OCI-LY1 (cell line): Measurements from ENCODE around the gene FAM89B.

Experiments used
- H2AFZ ChIP-seq: fragments of 200-600 bp; sonication (generic), shearing (Covaris generic); 2 replicates; pipeline ENCODE4 v1.6.0; 2014; ENCODE audit warnings: antibody characterized with exemption, mild to moderate bottlenecking, low read length
- H3F3A ChIP-seq: fragments of 200-600 bp; sonication (generic), shearing (Covaris generic); 2 replicates; pipeline ENCODE4 v1.6.0; 2014; ENCODE audit warnings: mild to moderate bottlenecking, antibody characterized with exemption, low read length, moderate library complexity; ENCODE audit not compliant: insufficient read depth
- H3K27ac ChIP-seq: fragments of 200-600 bp; sonication (generic); 2 replicates; pipeline ENCODE4 v1.5.1; 2014; ENCODE audit warnings: low read length, mixed run types, mild to moderate bottlenecking, low read depth; ENCODE audit not compliant: poor library complexity, severe bottlenecking
- H3K27me3 ChIP-seq: fragments of 200-600 bp; sonication (generic); 2 replicates; pipeline ENCODE4 v1.6.0; 2014; ENCODE audit warnings: antibody characterized with exemption, mild to moderate bottlenecking, low read length, moderate library complexity; ENCODE audit not compliant: insufficient read depth
- H3K36me3 ChIP-seq: fragments of 200-600 bp; sonication (generic); 2 replicates; pipeline ENCODE4 v1.6.1; 2014; ENCODE audit warnings: mild to moderate bottlenecking, antibody characterized with exemption, low read length, moderate library complexity, mixed read lengths; ENCODE audit not compliant: insufficient read depth
- H3K4me1 ChIP-seq: fragments of 200-600 bp; sonication (generic); 2 replicates; pipeline ENCODE4 v1.5.1; 2014; ENCODE audit warnings: mild to moderate bottlenecking, low read length, moderate library complexity; ENCODE audit not compliant: insufficient read depth, severe bottlenecking
- H3K4me2 ChIP-seq: fragments of 200-600 bp; sonication (generic), shearing (Covaris generic); 2 replicates; pipeline ENCODE4 v1.6.1; 2014; ENCODE audit warnings: low read length
- H3K4me3 ChIP-seq: fragments of 200-600 bp; sonication (generic); 2 replicates; pipeline ENCODE4 v1.5.1; 2014; ENCODE audit warnings: low read length, low read depth, mild to moderate bottlenecking, mixed read lengths; ENCODE audit not compliant: poor library complexity, severe bottlenecking
- H3K79me2 ChIP-seq: fragments of 200-600 bp; shearing (Covaris generic); 2 replicates; pipeline ENCODE4 v1.6.1; 2016; ENCODE audit warnings: mixed run types, low read length, mixed read lengths; ENCODE audit not compliant: insufficient read depth
- H3K9ac ChIP-seq: fragments of 200-600 bp; sonication (generic), shearing (Covaris generic); 2 replicates; pipeline ENCODE4 v1.6.1; 2014; ENCODE audit warnings: mild to moderate bottlenecking, low read length, mixed read lengths
- H3K9me2 ChIP-seq: fragments of 200-600 bp; sonication (generic), shearing (Covaris generic); 2 replicates; pipeline ENCODE4 v1.6.1; 2014; ENCODE audit warnings: low read depth, mild to moderate bottlenecking, low read length, mixed read lengths
- H3K9me3 ChIP-seq: fragments of 200-600 bp; shearing (Covaris generic); 2 replicates; pipeline ENCODE4 v1.6.1; 2014; ENCODE audit warnings: low read length, mixed read lengths
- H4K20me1 ChIP-seq: fragments of 200-600 bp; sonication (generic), shearing (Covaris generic); 2 replicates; pipeline ENCODE4 v1.6.0; 2016; ENCODE audit warnings: mild to moderate bottlenecking, low read length; ENCODE audit not compliant: insufficient read depth
- CTCF ChIP-seq: fragments of 200-600 bp; sonication (generic), shearing (Covaris generic); IDR thresholded peaks from 2 replicates; pipeline ENCODE4 v1.5.1; 2017; ENCODE audit warnings: mild to moderate bottlenecking, antibody characterized with exemption, low read length, moderate library complexity, mixed read lengths
- EZH2 ChIP-seq: fragments of 200-600 bp; sonication (generic), shearing (Covaris generic); IDR thresholded peaks from 2 replicates; pipeline ENCODE4 v1.8.0; 2017; ENCODE audit warnings: borderline replicate concordance, mixed run types, mild to moderate bottlenecking, antibody characterized with exemption, low read length, moderate library complexity, mixed read lengths

The FAM89B gene

GRCh38 chr11:65621460-65621859, 49.1 kb downstream of the FAM89B start:
- Histone ChIP-seq H3F3A (no peaks in the 10 kb centered on the region), H3K9ac (no peak overlapping the region), H3K9me2 (no peaks in the 10 kb centered on the region), H3K36me3 (peaks cover 89% of the 10 kb centered on the region), H3K4me3 (no peak overlapping the region), H2AFZ (no peak overlapping the region), H3K27me3 (no peaks in the 10 kb centered on the region), H3K79me2 (peaks cover 6% of the 10 kb centered on the region; the same call in 1 of the 2 replicates), H4K20me1 (no peaks in the 10 kb centered on the region), H3K4me1 (peaks cover 32% of the 10 kb centered on the region), H3K27ac (no peak overlapping the region), H3K4me2 (no peak overlapping the region), H3K9me3 (no peaks in the 10 kb centered on the region)
- TF ChIP-seq EZH2 (no peak), CTCF (no peak)

GRCh38 chr11:65622011-65622410, 49.7 kb downstream of the FAM89B start:
- H3K9ac ChIP-seq: no peak overlapping the region
- peaks cover 26% of the 10 kb centered on the region for H3K4me1 ChIP-seq
- peaks cover 95% of the 10 kb centered on the region for H3K36me3 ChIP-seq
- no peak overlapping the region for H2AFZ ChIP-seq
- H3K4me3 ChIP-seq: no peak overlapping the region
- no peaks in the 10 kb centered on the region for H3K9me3 ChIP-seq
- H3F3A ChIP-seq: no peaks in the 10 kb centered on the region
- H3K9me2 ChIP-seq: no peaks in the 10 kb centered on the region
- no peak overlapping the region for H3K4me2 ChIP-seq
- H3K27ac ChIP-seq: no peak overlapping the region
- TF ChIP-seq CTCF: no peak
- no peak for TF ChIP-seq EZH2
- no peaks in the 10 kb centered on the region for H3K27me3 ChIP-seq
- H4K20me1 ChIP-seq: no peaks in the 10 kb centered on the region
- peaks cover under 1% of the 10 kb centered on the region; the same call in 1 of the 2 replicates for H3K79me2 ChIP-seq

GRCh38 chr11:65623177-65623576, 50.8 kb downstream of the FAM89B start:
- Histone ChIP-seq H3K9ac (no peak overlapping the region), H3K36me3 (peaks cover 96% of the 10 kb centered on the region), H2AFZ (no peak overlapping the region), H3K27ac (no peak overlapping the region), H3K79me2 (no peaks in the 10 kb centered on the region), H3F3A (no peaks in the 10 kb centered on the region), H3K4me1 (peaks cover 15% of the 10 kb centered on the region), H4K20me1 (no peaks in the 10 kb centered on the region), H3K27me3 (no peaks in the 10 kb centered on the region), H3K4me2 (no peak overlapping the region), H3K4me3 (no peak overlapping the region), H3K9me3 (no peaks in the 10 kb centered on the region), H3K9me2 (no peaks in the 10 kb centered on the region)
- TF ChIP-seq EZH2 (no peak), CTCF (no peak)
